ENCODE results near the gene PLEKHG5. TPM values are rescaled to one million over a fixed set of nuclear protein-coding genes. Genes with fewer than 3 reads are reported as not detected.
A peak's percentile ranks its signal among the peaks of the same experiment; 100 is the strongest.

Gene PLEKHG5
- total and polyA plus RNA-seq, 10 of the 15 experiments (the other 5 are each of a cell fraction or from before 2014, with no cell fraction given) = 0.04 to 1.1 (median 0.18) TPM; not detected in 1

DNA sequence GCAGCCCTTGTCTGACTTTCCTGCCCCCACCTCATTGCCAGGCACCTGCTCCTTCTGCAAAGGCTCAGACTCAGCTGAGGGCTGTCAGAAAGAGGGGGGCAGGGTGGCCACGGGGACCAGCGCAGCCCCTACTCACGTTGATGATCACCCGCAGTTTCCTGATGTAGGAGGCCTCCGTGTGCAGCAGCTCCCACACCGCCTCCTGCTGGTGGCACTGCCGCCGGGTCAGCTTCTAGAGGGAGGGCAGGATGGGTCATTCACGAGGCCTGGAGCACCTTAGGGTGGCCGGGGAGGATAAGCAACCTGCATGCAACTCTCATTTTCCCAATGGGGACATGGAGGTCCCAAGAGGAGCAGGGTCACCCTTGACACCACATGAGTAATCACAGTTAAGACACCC is 19.1 kb downstream of the PLEKHG5 start:
- H3K4me2 ChIP-seq (ENCODE audit: control insufficient read depth, insufficient read depth) = no peak overlapping the region
- H2AFZ ChIP-seq (ENCODE audit: control insufficient read depth, low read depth, low read length) = no peak overlapping the region
- no peaks in the 10 kb centered on the region for H3K79me2 ChIP-seq (ENCODE audit: control insufficient read depth, insufficient read depth, low read length)
- CTCF ChIA-PET = interaction anchor here (0.7 to 1.0 kb wide), 3 partner anchors 8 to 33 kb away, joined by 3 to 5 read pairs (median 3); no protein-coding TSS in a partner anchor
- H3K9me3 ChIP-seq (replicated peaks; ENCODE audit: control insufficient read depth, insufficient read depth, low read length) = no peaks in the 10 kb centered on the region
- no TSS peak for BruUV-seq (replicated peaks)
- no peak for ATAC-seq
- SMC1A ChIA-PET (ENCODE audit: uncharacterized antibody, unreplicated experiment) = no interaction called here
- in situ Hi-C loops (cut with MboI) = no loop called here
- no peak overlapping the region for H3K4me3 ChIP-seq
- POLR2A ChIA-PET = no interaction called here
- 42% methylated on average over 10 of the region's 10 CpGs for WGBS (ENCODE audit: insufficient coverage, insufficient replicate concordance, low lambda C conversion rate, missing lambda C conversion rate)
- TF ChIP-seq, protein P1, sequence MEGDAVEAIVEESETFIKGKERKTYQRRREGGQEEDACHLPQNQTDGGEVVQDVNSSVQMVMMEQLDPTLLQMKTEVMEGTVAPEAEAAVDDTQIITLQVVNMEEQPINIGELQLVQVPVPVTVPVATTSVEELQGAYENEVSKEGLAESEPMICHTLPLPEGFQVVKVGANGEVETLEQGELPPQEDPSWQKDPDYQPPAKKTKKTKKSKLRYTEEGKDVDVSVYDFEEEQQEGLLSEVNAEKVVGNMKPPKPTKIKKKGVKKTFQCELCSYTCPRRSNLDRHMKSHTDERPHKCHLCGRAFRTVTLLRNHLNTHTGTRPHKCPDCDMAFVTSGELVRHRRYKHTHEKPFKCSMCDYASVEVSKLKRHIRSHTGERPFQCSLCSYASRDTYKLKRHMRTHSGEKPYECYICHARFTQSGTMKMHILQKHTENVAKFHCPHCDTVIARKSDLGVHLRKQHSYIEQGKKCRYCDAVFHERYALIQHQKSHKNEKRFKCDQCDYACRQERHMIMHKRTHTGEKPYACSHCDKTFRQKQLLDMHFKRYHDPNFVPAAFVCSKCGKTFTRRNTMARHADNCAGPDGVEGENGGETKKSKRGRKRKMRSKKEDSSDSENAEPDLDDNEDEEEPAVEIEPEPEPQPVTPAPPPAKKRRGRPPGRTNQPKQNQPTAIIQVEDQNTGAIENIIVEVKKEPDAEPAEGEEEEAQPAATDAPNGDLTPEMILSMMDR (IDR thresholded peaks at IDR 0.05 in 2 of 3, conservative IDR thresholded peaks at IDR 0.05 in 1 of 3; ENCODE audit: control insufficient read depth in 2 of 3, extremely low read depth in 1 of 3, insufficient read depth in 1 of 3, low read depth in 3 of 3, low read length in 3 of 3) = peak in 2 of 3 experiments; percentile 30 to 42; a peak in 3 of 6 replicates
- TF ChIP-seq RELB (IDR thresholded peaks at IDR 0.05; ENCODE audit: low read depth) = no peak
- TF ChIP-seq SMAD5 (IDR thresholded peaks at IDR 0.05; ENCODE audit: low read depth) = no peak
- no peak for TF ChIP-seq SP1 (IDR thresholded peaks at IDR 0.05; ENCODE audit: low read depth, low read length)
- no peaks in the 10 kb centered on the region for H3K36me3 ChIP-seq (ENCODE audit: control insufficient read depth in 2 of 2, insufficient read depth in 2 of 2, low read length in 1 of 2)
- intact Hi-C loops (cut with micrococcal nuclease; ENCODE audit: unreplicated experiment) = loop anchor here (1.0 kb wide), 1 partner anchor 12 kb away; no protein-coding TSS in a partner anchor
- DNase-seq (ENCODE audit: low read depth, low spot score) = no peak
- H3K4me1 ChIP-seq (ENCODE audit: control insufficient read depth, insufficient read depth, low read length) = no peaks in the 10 kb centered on the region
- FAIRE-seq = no peak
- H3K27me3 ChIP-seq (replicated peaks in 1 of 2; ENCODE audit: control insufficient read depth in 2 of 2, insufficient read depth in 2 of 2, low read length in 1 of 2) = no peaks in the 10 kb centered on the region
- H3K9ac ChIP-seq (ENCODE audit: control insufficient read depth, insufficient read depth, low read length) = no peak overlapping the region
- no peaks in the 10 kb centered on the region for H4K20me1 ChIP-seq (ENCODE audit: control insufficient read depth, insufficient read depth)
- no peak overlapping the region for H3K27ac ChIP-seq (ENCODE audit: control insufficient read depth, insufficient read depth)
- RAD21 ChIA-PET (ENCODE audit: unreplicated experiment) = no interaction called here

Data from GM12878 (cell line).